Measurements from ENCODE around the gene MEIS2. TPM values are rescaled to one million over a fixed set of nuclear protein-coding genes. Genes with fewer than 3 reads are reported as not detected.

Gene MEIS2
- total RNA-seq, 1 experiment from 2014 or later, result 28.7 TPM

DNA sequence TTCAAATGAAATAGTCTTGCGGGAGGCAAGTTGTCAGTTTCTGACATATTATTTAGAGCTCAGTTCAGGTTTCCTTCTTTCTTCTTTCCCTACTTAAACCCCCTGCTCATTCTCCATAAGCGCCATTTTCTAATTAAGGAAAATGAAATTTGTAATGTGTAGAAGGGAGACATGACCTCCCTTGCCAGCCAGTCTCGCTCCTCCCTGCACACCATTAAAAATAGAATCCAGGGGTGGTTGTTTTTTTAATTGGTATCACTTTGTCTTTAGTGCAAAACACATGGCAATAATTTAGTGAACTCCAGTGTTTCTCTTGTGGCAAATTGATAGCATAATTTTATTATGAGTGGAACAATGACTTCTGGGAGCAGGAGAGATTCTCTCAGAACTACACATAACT is 160.1 kb downstream of the MEIS2 start:
- POLR2A ChIA-PET, result no interaction called here
- Histone ChIP-seq H3K27me3 (replicated peaks; ENCODE audit: control insufficient read depth, insufficient read depth, low read length) (no peaks in the 10 kb centered on the region), H3K9me3 (no peaks in the 10 kb centered on the region), H3K4me3 (ENCODE audit: low read depth, low read length) (no peak overlapping the region), H3K36me3 (ENCODE audit: control insufficient read depth, insufficient read depth, low read length) (no peaks in the 10 kb centered on the region), H3K4me1 (peaks cover 51% of the 10 kb centered on the region)
- CTCF ChIA-PET, result no interaction called here
- Mint-ChIP-seq H3K27ac (ENCODE audit: unreplicated experiment) (no peak overlapping the region), H3K27me3 (ENCODE audit: insufficient read depth, unreplicated experiment) (no peaks in the 10 kb centered on the region), H3K4me3 (ENCODE audit: unreplicated experiment) (no peak overlapping the region), H3K9me3 (ENCODE audit: unreplicated experiment) (no peaks in the 10 kb centered on the region), H3K36me3 (ENCODE audit: insufficient read depth, unreplicated experiment) (no peaks in the 10 kb centered on the region), H3K4me1 (ENCODE audit: low read depth, unreplicated experiment) (peaks cover 16% of the 10 kb centered on the region)
- intact Hi-C loops (cut with micrococcal nuclease; ENCODE audit: unreplicated experiment), result no loop called here
- TF ChIP-seq, protein P1, sequence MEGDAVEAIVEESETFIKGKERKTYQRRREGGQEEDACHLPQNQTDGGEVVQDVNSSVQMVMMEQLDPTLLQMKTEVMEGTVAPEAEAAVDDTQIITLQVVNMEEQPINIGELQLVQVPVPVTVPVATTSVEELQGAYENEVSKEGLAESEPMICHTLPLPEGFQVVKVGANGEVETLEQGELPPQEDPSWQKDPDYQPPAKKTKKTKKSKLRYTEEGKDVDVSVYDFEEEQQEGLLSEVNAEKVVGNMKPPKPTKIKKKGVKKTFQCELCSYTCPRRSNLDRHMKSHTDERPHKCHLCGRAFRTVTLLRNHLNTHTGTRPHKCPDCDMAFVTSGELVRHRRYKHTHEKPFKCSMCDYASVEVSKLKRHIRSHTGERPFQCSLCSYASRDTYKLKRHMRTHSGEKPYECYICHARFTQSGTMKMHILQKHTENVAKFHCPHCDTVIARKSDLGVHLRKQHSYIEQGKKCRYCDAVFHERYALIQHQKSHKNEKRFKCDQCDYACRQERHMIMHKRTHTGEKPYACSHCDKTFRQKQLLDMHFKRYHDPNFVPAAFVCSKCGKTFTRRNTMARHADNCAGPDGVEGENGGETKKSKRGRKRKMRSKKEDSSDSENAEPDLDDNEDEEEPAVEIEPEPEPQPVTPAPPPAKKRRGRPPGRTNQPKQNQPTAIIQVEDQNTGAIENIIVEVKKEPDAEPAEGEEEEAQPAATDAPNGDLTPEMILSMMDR (IDR thresholded peaks at IDR 0.05; ENCODE audit: insufficient read depth in 1 of 2, low read depth in 1 of 2, low read length in 1 of 2, severe bottlenecking in 1 of 2, unreplicated experiment in 1 of 2), result no peak
- no peak for DNase-seq
- no TSS peak for BruUV-seq (replicated peaks)

DNA sequence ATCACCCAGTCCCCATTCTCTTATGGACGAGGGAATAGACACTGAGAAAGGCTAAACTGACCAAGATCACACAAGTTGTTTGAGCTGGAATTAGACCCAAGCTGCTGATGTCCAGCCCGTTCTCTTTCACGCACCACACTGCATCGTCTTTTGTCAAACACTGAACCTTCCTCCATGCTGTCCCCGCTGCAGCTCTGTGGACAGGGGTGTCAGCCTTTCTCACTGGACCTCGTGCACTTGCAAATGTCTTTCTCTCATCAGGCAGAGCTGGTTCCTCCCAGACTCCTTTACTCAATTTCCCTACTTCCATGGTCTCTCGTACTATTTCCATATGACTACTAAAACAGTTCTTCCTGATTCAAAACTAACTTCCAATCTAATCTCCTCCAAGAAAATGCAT is 161.6 kb downstream of the MEIS2 start:
- no peaks in the 10 kb centered on the region for H3K36me3 Mint-ChIP-seq (ENCODE audit: insufficient read depth, unreplicated experiment)
- Histone ChIP-seq H3K36me3 (ENCODE audit: control insufficient read depth, insufficient read depth, low read length) (no peaks in the 10 kb centered on the region), H3K4me3 (ENCODE audit: low read depth, low read length) (no peak overlapping the region), H3K27me3 (replicated peaks; ENCODE audit: control insufficient read depth, insufficient read depth, low read length) (no peaks in the 10 kb centered on the region), H3K9me3 (no peaks in the 10 kb centered on the region), H3K4me1 (peaks cover 41% of the 10 kb centered on the region)
- intact Hi-C loops (cut with micrococcal nuclease; ENCODE audit: unreplicated experiment), result no loop called here
- CTCF ChIA-PET, result no interaction called here
- POLR2A ChIA-PET, result no interaction called here
- H3K27ac Mint-ChIP-seq (ENCODE audit: unreplicated experiment), result no peak overlapping the region
- no peaks in the 10 kb centered on the region for H3K27me3 Mint-ChIP-seq (ENCODE audit: insufficient read depth, unreplicated experiment)
- DNase-seq, result no peak
- no peak overlapping the region for H3K4me3 Mint-ChIP-seq (ENCODE audit: unreplicated experiment)
- no TSS peak for BruUV-seq (replicated peaks)
- no peaks in the 10 kb centered on the region for H3K9me3 Mint-ChIP-seq (ENCODE audit: unreplicated experiment)
- TF ChIP-seq, protein P1 (IDR thresholded peaks at IDR 0.05; ENCODE audit: insufficient read depth in 1 of 2, low read depth in 1 of 2, low read length in 1 of 2, severe bottlenecking in 1 of 2, unreplicated experiment in 1 of 2), result no peak
- peaks cover 10% of the 10 kb centered on the region for H3K4me1 Mint-ChIP-seq (ENCODE audit: low read depth, unreplicated experiment)

DNA sequence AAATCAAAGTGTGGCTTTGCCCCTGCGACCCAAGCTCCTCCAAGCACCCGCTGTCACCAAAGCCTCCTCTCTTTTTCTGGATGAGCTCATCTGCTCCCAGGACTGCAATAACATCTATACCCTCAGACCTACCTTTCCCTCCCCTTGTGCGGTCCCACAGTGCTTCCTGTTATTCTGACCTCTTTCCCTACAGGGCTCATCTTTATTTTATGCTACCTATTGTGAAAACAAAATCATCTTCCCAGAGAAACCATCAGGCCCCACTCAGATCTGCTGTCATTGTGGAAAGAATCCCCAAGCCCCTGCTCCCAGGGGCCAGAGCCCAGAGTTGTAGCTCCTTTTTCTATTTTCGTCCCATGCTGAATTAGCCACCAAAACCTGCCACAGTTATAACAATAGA is 162.2 kb downstream of the MEIS2 start:
- H3K4me1 Mint-ChIP-seq (ENCODE audit: low read depth, unreplicated experiment), result peaks cover 10% of the 10 kb centered on the region
- TF ChIP-seq, protein P1 (IDR thresholded peaks at IDR 0.05; ENCODE audit: insufficient read depth in 1 of 2, low read depth in 1 of 2, low read length in 1 of 2, severe bottlenecking in 1 of 2, unreplicated experiment in 1 of 2), result no peak
- Histone ChIP-seq H3K4me1 (peaks cover 40% of the 10 kb centered on the region), H3K4me3 (ENCODE audit: low read depth, low read length) (no peak overlapping the region), H3K36me3 (ENCODE audit: control insufficient read depth, insufficient read depth, low read length) (no peaks in the 10 kb centered on the region), H3K27me3 (replicated peaks; ENCODE audit: control insufficient read depth, insufficient read depth, low read length) (no peaks in the 10 kb centered on the region), H3K9me3 (no peaks in the 10 kb centered on the region)
- no peak overlapping the region for H3K27ac Mint-ChIP-seq (ENCODE audit: unreplicated experiment)
- CTCF ChIA-PET, result no interaction called here
- no peaks in the 10 kb centered on the region for H3K27me3 Mint-ChIP-seq (ENCODE audit: insufficient read depth, unreplicated experiment)
- BruUV-seq (replicated peaks), result no TSS peak
- POLR2A ChIA-PET, result no interaction called here
- H3K4me3 Mint-ChIP-seq (ENCODE audit: unreplicated experiment), result no peak overlapping the region
- H3K36me3 Mint-ChIP-seq (ENCODE audit: insufficient read depth, unreplicated experiment), result no peaks in the 10 kb centered on the region
- DNase-seq, result no peak
- H3K9me3 Mint-ChIP-seq (ENCODE audit: unreplicated experiment), result no peaks in the 10 kb centered on the region
- intact Hi-C loops (cut with micrococcal nuclease; ENCODE audit: unreplicated experiment), result no loop called here

Data from Caco-2 (cell line).